Activated naive CD8-positive, alpha-beta T cell treated with anti-CD3 and anti-CD28 coated beads, Interleukin-2, amount 50 U/mL, for 16 hours (primary cell): ENCODE results near the gene GNAT3.

ENCODE experiments used
- DNase-seq: peaks from one replicate; pipeline ENCODE4 v3.0.0-alpha.2; 2020; ENCODE audit warnings: low read depth, low spot score

Gene GNAT3

GRCh38 chr7:80500325-80500724, 11.5 kb downstream of the GNAT3 start:
- DNase-seq = no peak

- no peak for DNase-seq
Measured at GRCh38 chr7:80499350-80499953, 12.4 kb downstream of the GNAT3 start.

- no peak for DNase-seq
Measured at GRCh38 chr7:80498481-80499349, 13.1 kb downstream of the GNAT3 start.

GRCh38 chr7:80496586-80496985, 15.3 kb downstream of the GNAT3 start:
- DNase-seq = no peak

GRCh38 chr7:80493121-80493849, 18.6 kb downstream of the GNAT3 start:
- DNase-seq = no peak

GRCh38 chr7:80491462-80491861, 20.4 kb downstream of the GNAT3 start:
- DNase-seq = no peak

- DNase-seq = no peak
Measured at GRCh38 chr7:80488851-80489370, 23.0 kb downstream of the GNAT3 start.

- no peak for DNase-seq
Measured at GRCh38 chr7:80488406-80488805, 23.5 kb downstream of the GNAT3 start.

- no peak for DNase-seq
Measured at GRCh38 chr7:80485721-80486120, 26.1 kb downstream of the GNAT3 start.

GRCh38 chr7:80482950-80483349, 28.9 kb downstream of the GNAT3 start:
- DNase-seq = no peak

GRCh38 chr7:80481196-80481884, 30.5 kb downstream of the GNAT3 start:
- DNase-seq = no peak

GRCh38 chr7:80480566-80480965, 31.3 kb downstream of the GNAT3 start:
- DNase-seq = no peak

GRCh38 chr7:80478683-80479082, 33.2 kb downstream of the GNAT3 start:
- DNase-seq = no peak

GRCh38 chr7:80476035-80476434, 35.8 kb downstream of the GNAT3 start:
- no peak for DNase-seq

- no peak for DNase-seq
Measured at GRCh38 chr7:80475383-80475782, 36.5 kb downstream of the GNAT3 start.

- no peak for DNase-seq
Measured at GRCh38 chr7:80473751-80474150, 38.1 kb downstream of the GNAT3 start.

GRCh38 chr7:80472491-80473200, 39.2 kb downstream of the GNAT3 start:
- DNase-seq = no peak

GRCh38 chr7:80468931-80469714, 42.7 kb downstream of the GNAT3 start:
- no peak for DNase-seq

GRCh38 chr7:80467069-80467468, 44.8 kb downstream of the GNAT3 start:
- no peak for DNase-seq

- DNase-seq = no peak
Measured at GRCh38 chr7:80466636-80467035, 45.2 kb downstream of the GNAT3 start.
